Activated gamma-delta T cell treated with Interleukin-2 at 50 U/mL for 16 hours (primary cell): ENCODE results near the gene NPHP1.
"Not testable (repeated sequence)": the region's sequence is repeated elsewhere in the genome, so short reads cannot be mapped to it uniquely, and the experiment has no call there.

ENCODE experiments used
- DNase-seq: peaks from one replicate; pipeline ENCODE4 v3.0.0-alpha.2; 2020

Gene NPHP1

DNA sequence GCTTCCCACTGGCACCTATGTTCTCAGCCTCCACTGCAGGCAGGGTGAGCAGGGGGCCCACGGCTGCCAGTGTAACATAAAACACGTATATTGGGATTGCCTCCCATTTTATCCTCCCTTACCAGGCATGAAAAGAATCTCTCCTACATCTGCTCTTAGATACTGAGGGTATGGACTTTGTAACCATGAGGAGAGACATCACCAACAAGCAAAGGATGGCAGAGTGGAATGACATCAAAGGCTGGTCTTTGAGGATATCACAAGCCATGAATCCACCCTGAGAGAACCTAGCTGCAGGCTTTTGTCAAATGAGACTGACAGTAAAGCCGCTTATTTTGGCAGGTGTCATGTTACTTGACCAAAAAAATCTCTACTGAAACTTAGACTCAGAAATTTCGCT, 7.4 kb downstream of the NPHP1 start:
- no peak for DNase-seq

DNA sequence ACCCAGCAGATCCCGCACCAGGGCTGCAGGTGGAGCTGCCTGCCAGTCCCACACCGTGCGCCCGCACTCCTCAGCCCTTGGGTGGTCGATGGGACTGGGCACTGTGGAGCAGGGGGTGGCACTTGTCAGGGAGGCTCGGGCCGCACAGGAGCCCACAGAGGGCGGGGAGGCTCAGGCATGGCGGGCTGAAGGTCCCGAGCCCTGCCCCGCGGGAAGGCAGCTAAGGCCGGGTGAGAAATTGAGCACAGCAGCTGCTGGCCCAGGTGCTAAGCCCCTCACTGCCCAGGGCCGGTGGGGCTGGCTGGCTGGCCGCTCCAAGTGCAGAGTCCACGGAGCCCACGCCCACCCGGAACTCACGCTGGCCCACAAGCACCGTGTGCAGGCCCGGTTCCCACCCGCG, 14.6 kb downstream of the NPHP1 start:
- DNase-seq = not testable (repeated sequence)

DNA sequence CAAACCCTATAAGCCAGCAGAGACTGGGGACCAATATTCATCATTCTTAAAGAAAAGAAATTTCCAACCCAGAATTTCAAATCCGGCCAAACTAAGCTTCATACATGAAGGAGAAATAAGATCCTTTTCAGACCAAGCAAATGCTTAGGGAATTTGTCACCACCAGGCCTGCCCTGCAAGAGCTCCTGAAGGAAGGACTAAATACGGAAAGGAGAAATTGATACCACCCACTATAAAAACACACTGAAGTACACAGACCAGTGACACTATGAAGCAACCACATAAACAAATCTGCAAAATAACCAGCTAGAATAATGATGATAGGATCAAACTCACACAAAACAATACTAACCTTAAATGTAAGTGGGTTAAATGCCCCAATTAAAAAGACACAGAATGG, 22.4 kb downstream of the NPHP1 start:
- no peak for DNase-seq

- DNase-seq = no peak
Measured at GRCh38 chr2:110180036-110180435, 24.8 kb downstream of the NPHP1 start.

GRCh38 chr2:110173523-110173922, 31.3 kb downstream of the NPHP1 start:
- no peak for DNase-seq

- DNase-seq = no peak
Measured at GRCh38 chr2:110172506-110172905, 32.3 kb downstream of the NPHP1 start.

GRCh38 chr2:110170102-110170501, 34.7 kb downstream of the NPHP1 start:
- no peak for DNase-seq

- no peak for DNase-seq
Measured at GRCh38 chr2:110167326-110168000, 37.4 kb downstream of the NPHP1 start.

- DNase-seq = no peak
Measured at GRCh38 chr2:110166266-110166665, 38.5 kb downstream of the NPHP1 start.

DNA sequence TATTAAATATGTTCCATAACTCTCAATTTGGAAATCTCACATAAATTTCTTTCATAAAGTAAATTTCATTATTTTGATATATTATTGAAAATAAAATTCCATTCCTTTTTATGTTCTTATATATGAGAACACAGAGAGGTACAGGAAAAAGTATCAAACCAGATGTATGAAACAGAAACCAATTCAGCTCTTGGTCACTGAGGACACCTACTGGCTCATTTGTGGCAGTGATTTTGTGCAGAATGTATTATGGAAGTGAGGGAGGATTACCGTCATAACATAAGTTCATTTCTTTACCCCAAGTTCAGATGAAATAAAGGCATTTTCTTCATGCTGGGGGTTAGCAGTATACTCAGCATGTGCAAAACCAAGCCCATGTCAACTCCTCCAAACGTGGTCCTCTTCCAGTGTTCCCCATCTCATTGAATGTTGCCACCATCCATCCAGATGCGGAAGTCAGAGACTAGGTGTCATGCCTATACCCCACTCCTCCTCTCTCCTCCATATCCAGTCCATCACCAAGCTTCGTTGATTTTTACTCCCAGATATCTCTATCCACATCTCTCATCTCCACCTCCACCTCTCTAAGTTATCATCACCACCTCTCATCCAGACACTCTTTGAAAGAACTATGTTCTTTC, 47.5 kb downstream of the NPHP1 start:
- DNase-seq = no peak

DNA sequence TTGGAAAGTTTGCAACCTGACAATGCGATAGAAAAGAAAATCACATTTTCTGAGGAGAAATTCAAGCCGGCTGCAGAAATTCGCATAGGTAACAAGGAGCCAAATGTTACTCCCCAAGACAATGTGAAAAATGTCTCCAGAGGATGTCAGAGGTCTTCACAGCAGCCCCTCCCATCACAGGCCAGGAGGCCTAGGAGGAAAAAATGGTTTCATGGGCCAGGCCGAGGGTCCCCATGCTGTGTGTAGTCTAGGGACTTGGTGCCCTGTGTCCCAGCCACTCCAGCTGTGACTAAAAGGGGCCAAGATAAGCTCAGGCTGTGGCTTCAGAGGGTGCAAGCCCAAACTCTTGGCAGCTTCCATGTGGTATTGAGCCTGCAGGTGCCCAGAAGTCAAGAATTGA, 50.0 kb downstream of the NPHP1 start:
- not testable (repeated sequence) for DNase-seq

- not testable (repeated sequence) for DNase-seq
Measured at GRCh38 chr2:110154188-110154587, 50.6 kb downstream of the NPHP1 start.

DNA sequence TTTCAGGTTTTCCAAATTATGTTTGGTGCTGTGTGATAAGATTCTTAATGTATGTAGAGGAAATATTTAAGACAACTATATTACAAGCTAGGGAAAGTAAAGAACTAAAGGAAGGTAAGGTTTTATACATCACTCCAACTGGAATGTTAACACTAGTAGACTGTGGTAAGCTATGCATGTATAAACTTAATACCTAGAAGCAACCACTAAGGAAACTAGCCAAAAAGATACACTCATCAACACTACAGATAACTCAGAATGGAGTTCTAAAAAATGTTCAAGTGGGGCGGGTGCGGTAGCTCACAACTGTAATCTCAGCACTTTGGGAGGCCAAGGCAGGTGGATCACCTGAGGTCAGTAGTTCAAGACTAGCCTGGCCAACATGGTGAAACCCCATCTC, 51.4 kb downstream of the NPHP1 start:
- DNase-seq = no peak

DNA sequence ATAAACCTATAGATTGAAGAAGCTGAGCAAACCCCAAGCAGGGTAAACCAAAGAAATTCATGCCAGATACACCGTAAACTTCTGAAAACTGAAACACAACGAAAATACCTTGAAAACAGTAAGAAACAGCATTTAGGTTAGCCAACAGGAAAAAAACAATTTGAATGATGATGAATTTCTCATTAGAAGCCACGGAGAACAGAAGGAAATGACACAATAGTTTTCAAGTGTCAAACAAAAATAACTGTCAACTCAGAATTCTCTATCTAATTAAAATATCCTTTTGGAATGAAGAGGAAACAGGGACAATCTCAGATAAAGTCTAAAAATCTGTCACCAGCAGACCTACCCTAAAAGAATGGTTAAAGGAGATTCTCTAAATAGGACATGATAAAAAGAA, 51.9 kb downstream of the NPHP1 start:
- no peak for DNase-seq

DNA sequence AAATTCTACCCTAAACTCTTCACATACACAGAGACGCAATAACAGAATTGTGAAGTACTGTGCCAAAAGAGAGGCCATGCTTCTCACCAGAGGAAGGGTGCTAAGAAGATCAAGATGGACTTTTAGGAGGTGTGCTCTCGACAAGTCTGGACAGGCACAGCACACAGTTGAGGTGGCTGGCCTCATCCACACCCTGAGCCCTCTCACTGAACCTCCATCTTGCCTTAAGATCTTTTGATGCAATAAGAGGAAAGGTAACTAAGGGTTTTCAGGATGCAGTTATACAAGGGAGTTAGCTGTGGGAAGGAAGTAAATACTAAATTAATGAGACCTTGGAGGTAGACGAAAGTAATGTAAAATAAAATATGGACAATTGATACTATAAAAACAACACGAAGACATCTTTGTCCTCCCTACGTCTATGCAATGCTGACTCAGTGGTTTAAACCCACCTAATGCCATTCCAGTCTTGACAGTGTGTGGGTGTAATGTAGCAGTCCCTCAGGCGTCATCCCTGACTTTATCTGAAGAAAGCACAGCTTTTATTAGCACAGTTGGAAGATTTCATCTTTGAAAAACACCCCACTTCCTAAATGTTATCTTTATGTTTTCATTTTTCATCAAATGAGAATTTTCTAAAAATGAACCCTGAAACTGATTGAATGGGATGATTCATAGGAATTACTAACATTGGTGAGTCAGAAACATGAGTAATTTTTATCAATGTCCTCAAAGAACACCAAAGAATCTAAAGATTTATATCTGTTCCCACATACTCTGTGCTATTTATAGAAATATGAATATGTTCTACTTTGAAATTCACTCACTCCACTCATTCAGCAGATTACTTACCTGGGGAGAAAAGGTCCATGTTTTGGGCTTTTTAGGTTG, 55.2 kb downstream of the NPHP1 start:
- no peak for DNase-seq

DNA sequence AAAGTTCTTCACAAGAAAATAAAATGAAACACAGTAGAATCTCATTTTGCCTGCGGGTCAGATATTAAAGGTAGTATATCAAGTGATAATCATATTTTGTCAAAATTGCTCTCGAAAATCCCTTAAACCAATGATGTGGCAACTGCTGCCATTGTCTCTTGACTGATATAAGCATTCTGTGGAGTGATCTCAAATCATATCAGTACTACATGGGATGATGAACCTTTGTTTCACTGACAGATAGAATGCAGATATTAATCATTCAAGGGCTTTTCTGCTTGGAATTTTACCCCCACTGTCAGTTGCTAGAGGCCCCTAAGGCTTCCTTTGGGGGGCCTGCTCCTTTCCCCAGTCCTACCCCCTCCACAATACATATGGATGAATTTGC, 57.9 kb downstream of the NPHP1 start:
- DNase-seq = no peak

GRCh38 chr2:110146183-110146944, 58.4 kb downstream of the NPHP1 start:
- DNase-seq = no peak

- no peak for DNase-seq
Measured at GRCh38 chr2:110143982-110144381, 60.8 kb downstream of the NPHP1 start.

GRCh38 chr2:110140401-110140800, 64.4 kb downstream of the NPHP1 start:
- DNase-seq = no peak

GRCh38 chr2:110134025-110134424, 70.8 kb downstream of the NPHP1 start:
- no peak for DNase-seq

DNA sequence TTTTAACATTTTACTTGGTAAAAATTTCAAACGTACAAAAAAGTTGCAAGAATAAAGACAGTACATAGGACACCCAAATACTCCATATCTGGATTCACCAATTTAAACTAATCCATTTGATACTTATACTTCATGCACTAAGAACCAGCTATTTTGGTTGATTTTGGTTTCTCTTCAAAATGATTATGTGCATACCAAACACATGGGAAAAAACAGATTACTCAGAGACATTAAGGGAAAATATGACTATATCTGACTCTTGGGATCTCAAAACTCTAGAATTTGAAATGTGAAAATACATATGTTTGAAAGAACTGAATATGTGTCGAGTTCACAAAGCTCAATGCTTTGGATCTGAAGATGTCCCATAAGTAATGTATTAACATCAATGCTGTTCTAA, 73.6 kb downstream of the NPHP1 start:
- no peak for DNase-seq

DNA sequence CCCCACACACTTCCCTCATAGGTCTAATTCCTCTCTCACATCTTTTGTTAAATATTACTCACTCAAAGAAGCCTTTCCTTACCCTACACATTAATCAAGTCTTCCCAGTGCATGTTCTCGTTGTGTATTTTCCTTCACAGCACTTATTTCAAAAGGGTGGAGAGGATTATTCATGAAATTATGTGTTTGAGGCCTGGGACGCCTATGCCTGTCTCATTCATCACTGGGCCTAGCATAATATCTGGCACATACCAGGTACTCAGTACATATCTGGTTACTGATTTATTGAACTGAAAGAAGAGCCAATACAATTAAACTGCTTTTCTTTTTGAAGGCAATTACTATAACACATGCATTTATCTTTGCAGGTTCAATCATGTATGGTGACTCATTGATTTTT, 74.1 kb downstream of the NPHP1 start:
- DNase-seq = no peak

GRCh38 chr2:110126906-110127305, 77.9 kb downstream of the NPHP1 start:
- no peak for DNase-seq
